NCI-H1048 (cell line): ENCODE results near the gene MOV10L1.

ENCODE experiments used
- DNase-seq: peaks from one replicate; lab custom pipeline; 2025; lab: John Stamatoyannopoulos, UW

MOV10L1 gene

DNA sequence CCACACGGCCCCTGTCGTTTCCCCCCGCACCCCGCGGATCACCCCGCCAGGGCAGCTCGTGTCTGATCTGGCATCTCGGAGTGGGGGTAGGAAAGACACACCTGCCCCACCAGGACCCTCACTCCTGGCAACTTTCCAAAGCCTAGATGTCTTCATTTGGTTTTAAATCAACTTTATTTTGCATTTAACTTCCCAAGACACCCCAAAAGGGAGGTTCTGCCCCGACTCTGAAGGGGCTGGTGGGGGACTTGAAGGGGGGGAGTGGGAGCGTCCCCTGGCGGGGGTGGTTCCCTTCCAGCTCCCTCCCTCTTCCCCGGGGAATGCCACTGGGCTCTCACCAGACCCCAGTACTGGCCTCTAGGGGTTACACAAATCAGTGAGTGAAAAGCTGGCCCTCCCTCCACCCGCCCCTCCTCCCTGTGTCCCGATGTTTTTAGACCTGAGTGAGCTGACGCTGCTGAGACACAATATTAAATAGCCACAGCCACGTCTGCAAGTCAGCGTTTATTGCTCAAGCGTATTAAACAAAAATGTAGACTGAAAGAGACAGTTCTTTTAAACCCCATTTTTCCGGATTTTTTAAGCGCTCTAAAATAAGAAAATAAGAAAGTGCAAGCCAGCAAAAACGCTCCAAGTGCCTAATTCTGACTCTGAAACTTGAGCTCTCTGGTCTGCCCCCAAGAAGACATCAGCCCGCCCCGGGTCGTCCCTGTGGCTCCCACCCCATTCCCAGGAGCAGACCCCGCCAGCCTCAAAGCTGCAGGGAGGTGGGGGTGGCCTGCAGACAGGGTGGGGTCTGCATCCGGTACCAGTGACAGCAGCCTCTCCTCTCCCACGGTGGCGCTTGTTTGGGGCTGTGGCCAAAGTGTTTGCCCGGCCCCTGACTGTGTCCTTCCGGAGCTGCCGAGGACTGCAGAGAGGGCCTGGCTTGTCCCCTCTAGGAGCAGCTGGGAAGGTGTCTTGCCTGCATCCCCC, 30.6 kb upstream of the MOV10L1 start:
- no peak for DNase-seq

- DNase-seq, result no peak
These were observed 29.9 kb upstream of the MOV10L1 start for GRCh38 chr22:50059881-50060262.

GRCh38 chr22:50060441-50061140, 29.2 kb upstream of the MOV10L1 start:
- no peak for DNase-seq

GRCh38 chr22:50061141-50061823, 28.5 kb upstream of the MOV10L1 start:
- DNase-seq, result no peak

DNA sequence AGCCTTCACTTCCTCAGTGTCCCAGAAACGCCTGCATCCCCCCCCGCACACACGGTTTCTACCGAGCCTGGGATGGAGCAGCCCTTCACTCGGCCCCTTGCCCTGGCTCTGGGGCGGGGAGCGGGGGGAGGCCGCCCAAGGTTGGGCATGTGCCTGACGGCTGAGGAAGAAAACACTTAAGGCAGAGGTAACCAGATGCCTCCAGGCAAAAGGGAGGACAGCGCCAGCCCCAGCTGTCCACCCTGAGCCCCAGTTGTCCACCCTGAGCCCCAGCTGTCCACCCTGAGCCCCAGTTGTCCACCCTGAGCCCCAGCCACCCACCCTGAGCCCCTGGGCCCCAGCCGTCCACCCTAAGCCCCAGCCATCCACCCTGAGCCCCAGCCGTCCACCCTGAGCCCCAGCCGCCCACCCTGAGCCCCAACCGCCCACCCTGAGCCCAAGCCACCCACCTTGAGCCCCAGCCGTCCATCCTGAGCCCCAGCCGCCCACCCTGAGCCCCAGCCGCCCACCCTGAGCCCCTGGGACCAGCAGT, 27.9 kb upstream of the MOV10L1 start:
- no peak for DNase-seq

- no peak for DNase-seq
These were observed 27.2 kb upstream of the MOV10L1 start for GRCh38 chr22:50062509-50063135.

- DNase-seq, result no peak
These were observed 26.0 kb upstream of the MOV10L1 start for GRCh38 chr22:50063589-50064393.

DNA sequence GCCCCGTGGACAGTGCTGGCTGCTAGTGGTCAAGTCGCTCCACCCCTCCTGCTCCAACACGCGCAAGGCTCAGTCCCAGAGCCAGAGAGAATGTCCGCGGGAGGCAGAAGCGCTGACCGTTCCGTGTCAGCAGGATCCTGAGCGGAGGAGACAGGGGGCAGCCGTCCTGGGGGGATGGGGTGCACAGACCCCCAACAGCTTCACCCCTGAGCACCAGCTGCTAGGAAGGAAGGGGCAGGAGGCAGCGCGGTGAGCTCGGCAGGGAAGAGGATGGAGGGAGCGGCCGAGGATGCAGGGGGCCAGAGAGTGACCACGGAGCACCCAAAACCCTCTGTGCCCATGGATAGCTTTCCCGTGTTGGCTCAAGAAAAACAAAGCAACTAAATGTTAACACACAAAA, 25.4 kb upstream of the MOV10L1 start:
- DNase-seq, result no peak

DNA sequence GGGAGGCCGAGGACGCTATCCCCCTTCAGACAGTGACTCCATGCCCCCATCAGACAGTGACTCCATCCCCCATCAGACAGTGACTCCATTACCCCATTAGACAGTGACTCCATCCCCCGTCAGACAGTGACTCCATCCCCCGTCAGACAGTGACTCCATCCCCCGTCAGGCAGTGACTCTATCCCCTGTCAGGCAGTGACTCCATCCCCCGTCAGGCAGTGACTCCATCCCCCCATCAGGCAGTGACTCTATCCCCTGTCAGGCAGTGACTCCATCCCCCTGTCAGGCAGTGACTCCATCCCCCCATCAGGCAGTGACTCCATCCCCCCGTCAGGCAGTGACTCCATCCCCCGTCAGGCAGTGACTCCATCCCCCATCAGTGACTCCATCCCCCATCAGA, 22.6 kb upstream of the MOV10L1 start:
- no peak for DNase-seq

- no peak for DNase-seq
These were observed 21.7 kb upstream of the MOV10L1 start for GRCh38 chr22:50068096-50068495.

DNA sequence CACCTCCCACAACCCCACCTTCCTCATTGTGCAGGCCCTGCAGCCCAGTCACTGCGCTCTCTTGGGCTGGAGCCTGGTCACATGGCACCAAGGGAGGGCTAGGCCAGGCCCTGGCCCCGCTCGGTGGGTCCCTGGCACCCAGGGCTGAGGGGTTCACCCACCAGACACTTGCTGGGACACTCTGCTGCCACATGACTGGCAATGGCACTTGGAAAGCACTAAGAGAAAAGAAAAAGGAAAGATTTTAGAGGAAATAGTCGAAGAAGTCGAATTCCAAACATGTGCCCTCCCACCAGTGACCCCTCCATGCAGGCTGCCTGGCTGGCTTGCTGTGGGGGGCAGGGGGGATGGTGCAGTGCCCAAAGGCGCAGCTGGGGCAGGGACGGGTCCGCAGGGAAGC, 19.4 kb upstream of the MOV10L1 start:
- DNase-seq, result no peak

- DNase-seq, result no peak
These were observed 18.2 kb upstream of the MOV10L1 start for GRCh38 chr22:50071432-50072166.

DNA sequence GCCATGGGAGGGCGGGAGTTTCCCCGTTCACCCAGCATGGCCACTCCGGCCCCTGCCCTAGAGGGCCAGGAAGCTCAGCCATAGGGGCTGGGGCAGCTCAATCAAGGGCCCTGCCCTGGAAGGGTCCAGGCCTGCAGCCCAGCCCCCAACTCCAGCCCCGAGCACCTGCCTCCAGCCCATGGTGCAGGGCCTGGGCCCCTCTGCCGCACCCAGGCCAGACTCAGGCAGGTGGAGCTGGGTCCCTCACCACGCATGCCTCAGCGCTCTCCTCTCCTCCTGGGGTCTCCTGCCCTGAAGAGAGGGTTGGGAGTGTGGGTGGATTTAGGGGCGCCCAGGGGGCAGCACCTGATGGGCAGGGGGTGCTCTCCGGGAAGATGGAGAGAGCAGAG, 17.6 kb upstream of the MOV10L1 start:
- no peak for DNase-seq

GRCh38 chr22:50072714-50073538, 16.9 kb upstream of the MOV10L1 start:
- DNase-seq, result no peak

GRCh38 chr22:50074056-50074455, 15.8 kb upstream of the MOV10L1 start:
- no peak for DNase-seq

GRCh38 chr22:50074551-50075530, 15.0 kb upstream of the MOV10L1 start:
- no peak for DNase-seq

DNA sequence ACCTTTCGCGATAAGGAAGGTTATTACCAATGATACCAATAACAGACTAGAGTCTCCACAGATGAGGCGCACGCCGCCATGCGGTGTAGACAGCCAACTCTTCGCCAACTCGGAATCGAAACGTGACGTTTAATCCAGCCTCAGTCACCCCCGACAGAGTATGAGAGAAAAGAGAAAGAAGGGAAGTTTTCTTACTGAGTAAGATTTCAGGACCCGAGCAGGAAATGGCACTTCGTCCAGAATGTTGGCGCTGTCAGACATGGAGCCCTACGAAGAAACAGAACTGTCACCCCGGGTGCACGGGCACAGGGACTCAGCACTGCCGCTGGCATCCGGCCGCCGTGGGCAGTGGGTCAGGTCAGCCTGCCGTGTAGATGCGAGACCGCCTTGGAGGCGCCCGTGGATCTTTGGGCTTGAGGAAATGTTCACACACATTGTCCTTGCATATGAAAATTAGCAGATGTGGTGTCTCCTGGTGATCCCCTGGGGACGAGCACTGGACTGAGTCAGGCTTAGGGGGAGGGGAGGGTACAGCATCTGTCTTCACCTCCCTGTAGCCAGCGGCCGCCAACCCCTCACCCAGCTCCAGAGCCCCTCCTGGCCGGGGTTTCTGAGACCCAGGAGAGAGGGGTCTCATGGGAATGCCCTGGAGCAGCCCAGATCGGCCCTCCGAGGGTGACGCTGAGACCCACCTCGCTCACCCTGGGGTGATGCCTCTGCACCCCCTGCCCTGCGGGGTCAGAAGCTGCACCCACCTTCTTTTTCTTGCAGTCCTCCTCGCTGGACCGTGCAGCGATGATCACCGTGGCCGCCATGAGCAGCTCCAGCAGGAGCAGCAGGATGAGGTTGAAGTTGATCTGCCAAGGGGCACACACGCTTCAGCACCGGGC, 12.9 kb upstream of the MOV10L1 start:
- no peak for DNase-seq
